ENCODE results near the gene PPFIBP1. TPM values are rescaled to one million over a fixed set of nuclear protein-coding genes. Genes with fewer than 3 reads are reported as not detected.
"Not testable (repeated sequence)": the region's sequence is repeated elsewhere in the genome, so short reads cannot be mapped to it uniquely, and the experiment has no call there.

Gene PPFIBP1
- total RNA-seq, 3 donors from 2014 or later (not counting 1 experiment from before 2014, with no cell fraction given) = 0.73 to 1.6 (median 1.4) TPM

DNA sequence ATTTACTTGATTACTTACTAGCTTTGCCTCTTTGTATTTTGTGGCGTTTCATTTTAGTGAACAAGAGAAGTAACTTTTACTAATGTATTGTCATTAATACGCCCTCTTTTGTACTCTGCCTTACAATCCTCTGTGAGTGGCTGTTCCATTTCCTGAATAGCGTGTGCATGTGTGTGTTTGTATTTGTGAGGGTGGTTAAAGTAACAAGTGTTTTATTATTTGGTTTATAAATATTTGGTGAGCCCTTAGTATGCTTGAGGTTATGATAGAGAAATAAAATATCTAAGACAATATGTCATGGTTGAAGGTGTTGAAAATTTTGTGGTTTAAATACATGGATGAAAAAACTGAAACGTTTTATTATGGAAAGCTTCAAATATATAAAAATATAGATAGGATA, 100.6 kb downstream of the PPFIBP1 start:
- H3K36me3 ChIP-seq (ENCODE audit: control insufficient read depth, insufficient read depth, low read length) = no peaks in the 10 kb centered on the region
- TF ChIP-seq, protein P1, sequence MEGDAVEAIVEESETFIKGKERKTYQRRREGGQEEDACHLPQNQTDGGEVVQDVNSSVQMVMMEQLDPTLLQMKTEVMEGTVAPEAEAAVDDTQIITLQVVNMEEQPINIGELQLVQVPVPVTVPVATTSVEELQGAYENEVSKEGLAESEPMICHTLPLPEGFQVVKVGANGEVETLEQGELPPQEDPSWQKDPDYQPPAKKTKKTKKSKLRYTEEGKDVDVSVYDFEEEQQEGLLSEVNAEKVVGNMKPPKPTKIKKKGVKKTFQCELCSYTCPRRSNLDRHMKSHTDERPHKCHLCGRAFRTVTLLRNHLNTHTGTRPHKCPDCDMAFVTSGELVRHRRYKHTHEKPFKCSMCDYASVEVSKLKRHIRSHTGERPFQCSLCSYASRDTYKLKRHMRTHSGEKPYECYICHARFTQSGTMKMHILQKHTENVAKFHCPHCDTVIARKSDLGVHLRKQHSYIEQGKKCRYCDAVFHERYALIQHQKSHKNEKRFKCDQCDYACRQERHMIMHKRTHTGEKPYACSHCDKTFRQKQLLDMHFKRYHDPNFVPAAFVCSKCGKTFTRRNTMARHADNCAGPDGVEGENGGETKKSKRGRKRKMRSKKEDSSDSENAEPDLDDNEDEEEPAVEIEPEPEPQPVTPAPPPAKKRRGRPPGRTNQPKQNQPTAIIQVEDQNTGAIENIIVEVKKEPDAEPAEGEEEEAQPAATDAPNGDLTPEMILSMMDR (IDR thresholded peaks at IDR 0.05) = no peak
- H3K4me3 Mint-ChIP-seq = no peak overlapping the region
- H3K4me1 ChIP-seq (ENCODE audit: control insufficient read depth, insufficient read depth, low read length) = no peaks in the 10 kb centered on the region
- DNase-seq (no peak), ATAC-seq (no peak)
- H3K27me3 Mint-ChIP-seq (ENCODE audit: low read depth in 2 of 2) = no peaks in the 10 kb centered on the region
- H3K36me3 Mint-ChIP-seq = no peaks in the 10 kb centered on the region
- no peaks in the 10 kb centered on the region for H3K4me1 Mint-ChIP-seq
- no peak overlapping the region for H3K4me3 ChIP-seq (ENCODE audit: low read length)
- no peaks in the 10 kb centered on the region for H3K9me3 Mint-ChIP-seq
- H3K27ac ChIP-seq (ENCODE audit: low read length) = no peak overlapping the region
- H3K27me3 ChIP-seq (ENCODE audit: control insufficient read depth, insufficient read depth, low read length) = no peaks in the 10 kb centered on the region
- H3K9me3 ChIP-seq (ENCODE audit: control insufficient read depth, insufficient read depth, low read length) = no peaks in the 10 kb centered on the region
- intact Hi-C loops (cut with micrococcal nuclease) = no loop called here
- no peak overlapping the region for H3K27ac Mint-ChIP-seq
- WGBS (ENCODE audit: insufficient coverage) = 79% methylated on average over 3 of the region's 4 CpGs

DNA sequence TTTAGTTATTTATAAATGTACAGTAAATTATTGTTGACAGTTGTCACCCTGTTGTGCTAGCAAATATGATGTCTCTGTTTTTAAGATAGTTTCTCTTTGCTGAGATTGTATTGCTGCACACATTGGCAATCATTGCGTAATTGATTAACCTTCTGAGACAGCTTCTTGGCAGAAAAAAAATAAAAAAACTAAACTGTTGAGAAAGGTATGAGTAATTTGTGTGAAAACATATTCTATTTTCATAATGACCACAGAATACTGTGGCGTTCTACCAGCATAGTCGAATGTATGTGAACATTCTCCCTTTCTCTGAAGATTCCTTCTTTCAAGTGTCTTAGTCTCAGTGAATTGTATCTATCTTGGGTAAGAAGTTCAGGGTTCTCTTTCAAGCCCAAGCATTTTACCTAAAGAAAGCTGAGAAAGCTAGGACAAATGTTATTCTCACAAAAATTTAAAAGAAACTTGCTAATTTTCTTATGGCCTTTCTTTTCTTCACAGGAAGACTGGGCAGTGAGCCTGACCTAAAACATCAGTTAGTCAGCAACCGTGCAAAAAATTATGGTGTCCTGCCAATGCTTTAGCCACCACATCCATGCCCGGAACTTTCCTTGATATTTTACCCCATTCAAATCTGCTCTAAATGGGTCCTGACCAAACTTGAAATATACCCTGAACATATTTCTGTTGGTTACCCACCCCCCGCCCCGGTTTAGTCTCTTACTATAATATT, 103.3 kb downstream of the PPFIBP1 start:
- DNase-seq (no peak), ATAC-seq (no peak)
- Histone ChIP-seq H3K27me3 (ENCODE audit: control insufficient read depth, insufficient read depth, low read length) (no peaks in the 10 kb centered on the region), H3K9me3 (ENCODE audit: control insufficient read depth, insufficient read depth, low read length) (no peaks in the 10 kb centered on the region), H3K4me3 (ENCODE audit: low read length) (no peak overlapping the region), H3K4me1 (ENCODE audit: control insufficient read depth, insufficient read depth, low read length) (no peaks in the 10 kb centered on the region), H3K27ac (ENCODE audit: low read length) (no peak overlapping the region), H3K36me3 (ENCODE audit: control insufficient read depth, insufficient read depth, low read length) (no peaks in the 10 kb centered on the region)
- H3K27me3 Mint-ChIP-seq (ENCODE audit: low read depth in 2 of 2) = peaks cover 0 to 7% of the 10 kb centered on the region in 2 donors
- TF ChIP-seq, protein P1 (IDR thresholded peaks at IDR 0.05) = no peak
- no peaks in the 10 kb centered on the region for H3K36me3 Mint-ChIP-seq
- intact Hi-C loops (cut with micrococcal nuclease) = no loop called here
- H3K27ac Mint-ChIP-seq = no peak overlapping the region
- H3K4me1 Mint-ChIP-seq = no peaks in the 10 kb centered on the region
- WGBS (ENCODE audit: insufficient coverage) = 86% methylated on average over 1 of the region's 7 CpGs
- H3K9me3 Mint-ChIP-seq = no peaks in the 10 kb centered on the region
- no peak overlapping the region for H3K4me3 Mint-ChIP-seq

DNA sequence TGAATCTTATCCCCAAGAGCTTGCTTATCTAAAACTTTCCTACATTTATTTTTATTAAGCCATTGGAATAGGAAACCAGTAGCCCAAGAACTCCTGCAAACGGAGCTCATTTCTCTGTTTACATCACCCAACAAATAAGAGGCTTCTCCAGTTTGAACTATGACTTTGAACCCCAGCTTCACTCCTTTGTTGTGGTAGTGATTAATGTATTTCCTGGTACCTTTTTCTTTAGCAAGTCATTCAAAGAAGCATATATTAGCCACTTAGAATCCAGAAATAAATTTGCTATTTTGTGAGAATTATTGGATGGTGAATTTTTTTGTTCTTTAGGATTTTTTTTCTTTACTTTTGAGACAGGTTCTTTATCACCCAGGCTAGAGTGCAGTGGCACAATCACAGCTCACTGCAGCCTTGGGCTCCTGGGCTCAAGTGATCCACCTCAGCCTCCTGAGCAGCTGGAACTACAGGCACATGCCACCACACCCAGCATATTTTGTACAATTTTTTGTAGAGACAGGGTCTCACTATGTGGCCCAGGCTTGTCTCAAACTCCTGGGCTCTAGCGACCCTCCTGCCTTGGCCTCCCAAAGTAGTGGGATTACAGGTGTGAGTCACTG, 104.0 kb downstream of the PPFIBP1 start:
- H3K27ac ChIP-seq (ENCODE audit: low read length); H3K4me3 ChIP-seq (ENCODE audit: low read length); H3K27ac Mint-ChIP-seq; H3K36me3 Mint-ChIP-seq; DNase-seq; H3K4me1 Mint-ChIP-seq; H3K9me3 ChIP-seq (ENCODE audit: control insufficient read depth, insufficient read depth, low read length); H3K4me1 ChIP-seq (ENCODE audit: control insufficient read depth, insufficient read depth, low read length); H3K9me3 Mint-ChIP-seq; ATAC-seq; H3K27me3 ChIP-seq (ENCODE audit: control insufficient read depth, insufficient read depth, low read length); H3K4me3 Mint-ChIP-seq; H3K36me3 ChIP-seq (ENCODE audit: control insufficient read depth, insufficient read depth, low read length); intact Hi-C loops (cut with micrococcal nuclease); H3K27me3 Mint-ChIP-seq (ENCODE audit: low read depth in 2 of 2): not testable (repeated sequence)
- 100% methylated on average over 1 of the region's 2 CpGs for WGBS (ENCODE audit: insufficient coverage)

DNA sequence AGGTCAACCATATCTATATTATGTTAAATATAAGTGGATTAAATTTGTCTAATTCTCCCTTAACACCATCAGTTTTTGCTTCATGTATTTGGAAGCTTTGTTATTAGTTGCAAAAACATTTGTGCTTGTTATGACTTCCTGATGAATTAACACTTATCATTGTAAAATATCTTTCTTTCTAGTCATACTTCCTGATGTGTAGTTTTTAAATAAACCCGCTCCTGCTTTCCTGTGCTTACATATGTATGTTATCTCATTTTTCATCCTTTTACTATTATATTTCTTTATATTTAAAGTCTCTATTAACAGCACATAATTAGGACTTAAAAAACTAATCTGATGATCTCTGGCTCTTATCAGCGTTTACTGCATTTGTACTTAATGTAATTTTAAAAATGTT, 106.2 kb downstream of the PPFIBP1 start:
- not testable (repeated sequence) for ATAC-seq; H3K27me3 Mint-ChIP-seq (ENCODE audit: low read depth in 2 of 2)
- WGBS (ENCODE audit: insufficient coverage) = no CpG with 5 or more reads among the region's 2 CpGs

More for the DNA sequence above, 106.2 kb downstream of the PPFIBP1 start:
- DNase-seq; H3K27ac ChIP-seq (ENCODE audit: low read length); H3K9me3 Mint-ChIP-seq; intact Hi-C loops (cut with micrococcal nuclease); H3K9me3 ChIP-seq (ENCODE audit: control insufficient read depth, insufficient read depth, low read length); H3K4me3 ChIP-seq (ENCODE audit: low read length); H3K4me1 ChIP-seq (ENCODE audit: control insufficient read depth, insufficient read depth, low read length); H3K4me3 Mint-ChIP-seq; H3K4me1 Mint-ChIP-seq; H3K27ac Mint-ChIP-seq; H3K36me3 Mint-ChIP-seq; H3K27me3 ChIP-seq (ENCODE audit: control insufficient read depth, insufficient read depth, low read length); H3K36me3 ChIP-seq (ENCODE audit: control insufficient read depth, insufficient read depth, low read length): not testable (repeated sequence)

Measured in natural killer cell (primary cell).